ENCODE measurements around the gene SAMD4A.

DNA sequence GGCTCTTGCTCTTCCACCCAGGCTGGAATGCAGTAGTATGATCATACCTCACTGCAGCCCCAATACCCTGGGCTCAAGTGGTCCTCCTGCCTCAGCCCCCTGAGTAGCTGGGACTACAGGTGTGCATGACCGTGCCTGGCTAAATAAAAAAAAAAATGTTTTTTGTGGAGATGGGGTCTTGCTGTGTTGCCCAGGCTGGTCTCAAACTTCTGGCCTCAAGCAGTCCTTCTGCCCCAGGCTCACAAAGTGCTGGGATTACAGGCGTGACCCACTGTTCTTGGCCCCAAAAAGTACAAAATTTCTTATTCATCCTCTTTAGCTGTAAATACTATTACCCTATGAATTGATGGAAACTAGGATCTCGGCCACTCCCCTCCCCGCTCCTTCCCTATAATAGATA is 42.5 kb upstream of the SAMD4A start:
- TF ChIP-seq CTCF (conservative IDR thresholded peaks at IDR 0.05 in 1 of 2, IDR thresholded peaks at IDR 0.05 in 1 of 2; ENCODE audit: extremely low read depth in 1 of 2, insufficient read depth in 1 of 2, low read depth in 1 of 2, low read length in 2 of 2), result no peak
- no peak for TF ChIP-seq EZH2 (IDR thresholded peaks at IDR 0.05; ENCODE audit: borderline replicate concordance, low read length)

All from mammary epithelial cell (primary cell).